Measurements from ENCODE around the gene POLH.

DNA sequence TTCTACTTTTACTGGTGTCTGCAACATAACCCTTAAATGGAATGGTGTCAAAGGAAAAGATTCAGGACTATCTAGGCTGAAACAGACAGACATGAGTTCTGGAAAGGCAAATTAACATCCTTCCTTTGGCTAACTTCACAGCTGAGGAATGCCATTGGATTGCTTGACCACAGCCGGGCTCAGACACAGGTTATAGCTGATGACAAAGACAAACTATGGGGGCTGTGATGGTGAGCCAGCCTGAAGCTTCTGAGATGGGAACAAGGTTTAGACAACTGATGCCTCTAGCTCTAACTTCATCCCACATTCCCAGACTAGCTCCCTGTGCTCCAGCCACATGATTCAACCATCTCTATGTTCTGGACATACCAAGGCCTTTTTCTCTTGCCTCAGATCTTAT, 43.8 kb upstream of the POLH start:
- TF ChIP-seq CTCF (IDR thresholded peaks at IDR 0.05; ENCODE audit: poor library complexity) (no peak), EZH2phosphoT487 (IDR thresholded peaks at IDR 0.05; ENCODE audit: low read depth, severe bottlenecking, unreplicated experiment) (no peak)

Measured in hepatocyte (in vitro differentiated cells).